BLaER1 (cell line): Measurements from ENCODE around the gene LRMDA.

ENCODE experiments used
- H3K27ac ChIP-seq: shearing (Covaris generic); formaldehyde crosslinking; 2 replicates; pipeline ENCODE4 v1.8.1; 2022
- H3K27me3 ChIP-seq: shearing (Covaris generic); formaldehyde crosslinking; 2 replicates; pipeline ENCODE4 v1.8.1; 2022
- H3K36me3 ChIP-seq: shearing (Covaris generic); formaldehyde crosslinking; 2 replicates; pipeline ENCODE4 v1.8.1; 2022
- H3K4me1 ChIP-seq: shearing (Covaris generic); formaldehyde crosslinking; 2 replicates; pipeline ENCODE4 v1.8.1; 2022
- H3K4me2 ChIP-seq: shearing (Covaris generic); formaldehyde crosslinking; 2 replicates; pipeline ENCODE4 v1.8.1; 2022
- H3K4me3 ChIP-seq: shearing (Covaris generic); formaldehyde crosslinking; 2 replicates; pipeline ENCODE4 v1.8.1; 2022
- H3K9ac ChIP-seq: shearing (Covaris generic); formaldehyde crosslinking; 2 replicates; pipeline ENCODE4 v1.8.1; 2022
- H3K9me3 ChIP-seq: shearing (Covaris generic); formaldehyde crosslinking; 2 replicates; pipeline ENCODE4 v1.8.1; 2022
- H4K20me1 ChIP-seq: shearing (Covaris generic); formaldehyde crosslinking; 2 replicates; pipeline ENCODE4 v1.8.1; 2022
- Cebpa-rat ChIP-seq: shearing (Covaris generic); IDR thresholded peaks from 2 replicates; pipeline ENCODE4 v1.8.1; 2022

Gene LRMDA

GRCh38 chr10:76115471-76116155 lies 684.2 kb downstream of the LRMDA start:
- H3K4me2 ChIP-seq: no peak overlapping the region
- no peaks in the 10 kb centered on the region for H3K36me3 ChIP-seq
- H3K9ac ChIP-seq: no peak overlapping the region
- no peaks in the 10 kb centered on the region for H4K20me1 ChIP-seq
- H3K27ac ChIP-seq: no peak overlapping the region
- no peak for TF ChIP-seq Cebpa-rat
- H3K4me3 ChIP-seq: no peak overlapping the region
- no peaks in the 10 kb centered on the region for H3K9me3 ChIP-seq
- no peaks in the 10 kb centered on the region for H3K4me1 ChIP-seq
- no peaks in the 10 kb centered on the region for H3K27me3 ChIP-seq

- Histone ChIP-seq H3K27me3 (no peaks in the 10 kb centered on the region), H3K4me1 (no peaks in the 10 kb centered on the region), H3K4me3 (no peak overlapping the region), H3K27ac (no peak overlapping the region), H3K9me3 (no peaks in the 10 kb centered on the region), H4K20me1 (no peaks in the 10 kb centered on the region), H3K9ac (no peak overlapping the region), H3K4me2 (no peak overlapping the region), H3K36me3 (no peaks in the 10 kb centered on the region)
- TF ChIP-seq Cebpa-rat: no peak
These were observed 685.1 kb downstream of the LRMDA start for GRCh38 chr10:76116523-76116922.

GRCh38 chr10:76117949-76118348 lies 686.5 kb downstream of the LRMDA start:
- H3K27me3 ChIP-seq: no peaks in the 10 kb centered on the region
- H4K20me1 ChIP-seq: no peaks in the 10 kb centered on the region
- H3K4me3 ChIP-seq: no peak overlapping the region
- H3K36me3 ChIP-seq: no peaks in the 10 kb centered on the region
- H3K9me3 ChIP-seq: no peaks in the 10 kb centered on the region
- H3K4me2 ChIP-seq: no peak overlapping the region
- no peak overlapping the region for H3K9ac ChIP-seq
- TF ChIP-seq Cebpa-rat: no peak
- no peaks in the 10 kb centered on the region for H3K4me1 ChIP-seq
- H3K27ac ChIP-seq: no peak overlapping the region

- Histone ChIP-seq H3K27me3 (no peaks in the 10 kb centered on the region), H4K20me1 (no peaks in the 10 kb centered on the region), H3K4me3 (no peak overlapping the region), H3K4me2 (no peak overlapping the region), H3K9ac (no peak overlapping the region), H3K4me1 (no peaks in the 10 kb centered on the region), H3K9me3 (no peaks in the 10 kb centered on the region), H3K27ac (no peak overlapping the region), H3K36me3 (no peaks in the 10 kb centered on the region)
- TF ChIP-seq Cebpa-rat: no peak
These were observed 687.6 kb downstream of the LRMDA start for GRCh38 chr10:76119036-76119435.

- no peak for TF ChIP-seq Cebpa-rat
These were observed 688.1 kb downstream of the LRMDA start for GRCh38 chr10:76119515-76119914.

GRCh38 chr10:76122056-76122455 lies 690.6 kb downstream of the LRMDA start:
- H3K4me3 ChIP-seq: no peak overlapping the region
- H3K27ac ChIP-seq: no peak overlapping the region
- no peaks in the 10 kb centered on the region for H4K20me1 ChIP-seq
- H3K4me2 ChIP-seq: no peak overlapping the region
- 0 out of 2 replicates have a peak, but pooled peaks cover 5% of the 10 kb centered on the region for H3K4me1 ChIP-seq
- H3K9me3 ChIP-seq: no peaks in the 10 kb centered on the region
- H3K9ac ChIP-seq: no peak overlapping the region
- TF ChIP-seq Cebpa-rat: no peak
- no peaks in the 10 kb centered on the region for H3K36me3 ChIP-seq
- no peaks in the 10 kb centered on the region for H3K27me3 ChIP-seq

More at GRCh38 chr10:76119515-76119914, 688.1 kb downstream of the LRMDA start:
- no peaks in the 10 kb centered on the region for H3K27me3 ChIP-seq
- no peaks in the 10 kb centered on the region for H3K9me3 ChIP-seq
- H3K27ac ChIP-seq: no peak overlapping the region
- no peaks in the 10 kb centered on the region for H3K36me3 ChIP-seq
- H3K4me3 ChIP-seq: no peak overlapping the region
- no peaks in the 10 kb centered on the region for H4K20me1 ChIP-seq
- no peak overlapping the region for H3K4me2 ChIP-seq
- H3K4me1 ChIP-seq: no peaks in the 10 kb centered on the region
- H3K9ac ChIP-seq: no peak overlapping the region

GRCh38 chr10:76124280-76124679 lies 692.9 kb downstream of the LRMDA start:
- no peak overlapping the region for H3K27ac ChIP-seq
- no peak for TF ChIP-seq Cebpa-rat
- H3K4me1 ChIP-seq: 0 out of 2 replicates have a peak, but pooled peaks cover 5% of the 10 kb centered on the region

GRCh38 chr10:76125900-76126299 lies 694.5 kb downstream of the LRMDA start:
- H3K4me3 ChIP-seq: no peak overlapping the region
- no peak overlapping the region for H3K27ac ChIP-seq
- peaks cover 8% of the 10 kb centered on the region; the same call in 1 of the 2 replicates for H3K27me3 ChIP-seq
- no peak overlapping the region for H3K9ac ChIP-seq
- no peaks in the 10 kb centered on the region for H3K36me3 ChIP-seq
- no peak overlapping the region for H3K4me2 ChIP-seq
- H4K20me1 ChIP-seq: no peaks in the 10 kb centered on the region
- no peaks in the 10 kb centered on the region for H3K9me3 ChIP-seq
- 0 out of 2 replicates have a peak, but pooled peaks cover 5% of the 10 kb centered on the region for H3K4me1 ChIP-seq
- TF ChIP-seq Cebpa-rat: no peak

More at GRCh38 chr10:76124280-76124679, 692.9 kb downstream of the LRMDA start:
- peaks cover 8% of the 10 kb centered on the region; the same call in 1 of the 2 replicates for H3K27me3 ChIP-seq
- no peak overlapping the region for H3K4me2 ChIP-seq
- no peak overlapping the region for H3K4me3 ChIP-seq
- H3K36me3 ChIP-seq: no peaks in the 10 kb centered on the region
- no peaks in the 10 kb centered on the region for H3K9me3 ChIP-seq
- H4K20me1 ChIP-seq: no peaks in the 10 kb centered on the region
- H3K9ac ChIP-seq: no peak overlapping the region

- Histone ChIP-seq H3K4me1 (0 out of 2 replicates have a peak, but pooled peaks cover 5% of the 10 kb centered on the region), H3K4me3 (no peak overlapping the region), H3K27ac (no peak overlapping the region), H3K4me2 (no peak overlapping the region), H3K9ac (no peak overlapping the region), H3K36me3 (no peaks in the 10 kb centered on the region), H3K27me3 (peaks cover 8% of the 10 kb centered on the region; the same call in 1 of the 2 replicates), H3K9me3 (no peaks in the 10 kb centered on the region), H4K20me1 (no peaks in the 10 kb centered on the region)
- TF ChIP-seq Cebpa-rat: no peak
These were observed 695.4 kb downstream of the LRMDA start for GRCh38 chr10:76126607-76127527.
